BE2C (cell line): ENCODE data around the gene KAT2A.
A peak's percentile ranks its signal among the peaks of the same experiment; 100 is the strongest.

ENCODE experiments used
- DNase-seq: peaks from one replicate; pipeline ENCODE4 v3.0.0-alpha.2; 2020
- H3K27me3 ChIP-seq: fragments of 250-450 bp; sonication (Bioruptor Pico); 2 replicates; pipeline ENCODE4 v1.5.1; 2020; ENCODE audit warnings: mild to moderate bottlenecking
- H3K36me3 ChIP-seq: fragments of 250-450 bp; sonication (Bioruptor Pico); 2 replicates; pipeline ENCODE4 v1.5.1; 2020; ENCODE audit warnings: mild to moderate bottlenecking
- H3K4me1 ChIP-seq: fragments of 250-450 bp; sonication (Bioruptor Pico); 2 replicates; pipeline ENCODE4 v1.5.1; 2020
- H3K4me3 ChIP-seq: 2 replicates; pipeline ENCODE4 v1.5.1; 2011; ENCODE audit warnings: low read depth, low read length
- H3K9me3 ChIP-seq: fragments of 250-450 bp; sonication (Bioruptor Pico); 2 replicates; pipeline ENCODE4 v1.5.1; 2020
- CTCF ChIP-seq: IDR thresholded peaks from 2 replicates; pipeline ENCODE4 v1.5.1; 2012; ENCODE audit warnings: mild to moderate bottlenecking, low read depth, low read length

Gene KAT2A

GRCh38 chr17:42138749-42139492 is 17.8 kb upstream of the KAT2A start:
- no peak for TF ChIP-seq CTCF
- Histone ChIP-seq H3K9me3 (no peaks in the 10 kb centered on the region), H3K4me1 (peaks cover under 1% of the 10 kb centered on the region; the same call in 1 of the 2 replicates), H3K36me3 (peaks cover 23% of the 10 kb centered on the region), H3K27me3 (no peaks in the 10 kb centered on the region), H3K4me3 (no peak overlapping the region)
- no peak for DNase-seq

DNA sequence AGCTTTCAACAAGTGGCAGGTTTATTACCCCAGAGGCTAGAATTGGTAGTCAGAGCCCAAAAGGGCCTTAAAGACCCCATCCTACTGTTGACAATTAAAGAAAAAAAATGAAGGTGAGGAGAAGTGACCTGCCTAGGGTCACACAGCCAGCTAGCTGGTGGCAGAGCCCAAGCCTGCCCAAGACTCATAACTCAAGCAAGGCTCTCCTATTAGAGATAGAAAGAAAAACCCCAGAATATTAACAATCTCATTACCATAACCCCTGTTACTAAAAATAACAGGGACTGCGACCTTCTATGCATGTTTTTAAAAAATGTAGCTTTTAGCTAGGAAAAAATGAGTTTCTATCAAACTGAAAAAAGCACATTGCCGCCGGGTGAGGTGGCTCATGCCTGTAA is 15.5 kb upstream of the KAT2A start:
- H3K27me3 ChIP-seq, result no peaks in the 10 kb centered on the region
- DNase-seq, result no peak
- H3K4me1 ChIP-seq, result peaks cover 5% of the 10 kb centered on the region
- no peak overlapping the region for H3K4me3 ChIP-seq
- no peak for TF ChIP-seq CTCF
- H3K9me3 ChIP-seq, result no peaks in the 10 kb centered on the region
- peaks cover 18% of the 10 kb centered on the region for H3K36me3 ChIP-seq

DNA sequence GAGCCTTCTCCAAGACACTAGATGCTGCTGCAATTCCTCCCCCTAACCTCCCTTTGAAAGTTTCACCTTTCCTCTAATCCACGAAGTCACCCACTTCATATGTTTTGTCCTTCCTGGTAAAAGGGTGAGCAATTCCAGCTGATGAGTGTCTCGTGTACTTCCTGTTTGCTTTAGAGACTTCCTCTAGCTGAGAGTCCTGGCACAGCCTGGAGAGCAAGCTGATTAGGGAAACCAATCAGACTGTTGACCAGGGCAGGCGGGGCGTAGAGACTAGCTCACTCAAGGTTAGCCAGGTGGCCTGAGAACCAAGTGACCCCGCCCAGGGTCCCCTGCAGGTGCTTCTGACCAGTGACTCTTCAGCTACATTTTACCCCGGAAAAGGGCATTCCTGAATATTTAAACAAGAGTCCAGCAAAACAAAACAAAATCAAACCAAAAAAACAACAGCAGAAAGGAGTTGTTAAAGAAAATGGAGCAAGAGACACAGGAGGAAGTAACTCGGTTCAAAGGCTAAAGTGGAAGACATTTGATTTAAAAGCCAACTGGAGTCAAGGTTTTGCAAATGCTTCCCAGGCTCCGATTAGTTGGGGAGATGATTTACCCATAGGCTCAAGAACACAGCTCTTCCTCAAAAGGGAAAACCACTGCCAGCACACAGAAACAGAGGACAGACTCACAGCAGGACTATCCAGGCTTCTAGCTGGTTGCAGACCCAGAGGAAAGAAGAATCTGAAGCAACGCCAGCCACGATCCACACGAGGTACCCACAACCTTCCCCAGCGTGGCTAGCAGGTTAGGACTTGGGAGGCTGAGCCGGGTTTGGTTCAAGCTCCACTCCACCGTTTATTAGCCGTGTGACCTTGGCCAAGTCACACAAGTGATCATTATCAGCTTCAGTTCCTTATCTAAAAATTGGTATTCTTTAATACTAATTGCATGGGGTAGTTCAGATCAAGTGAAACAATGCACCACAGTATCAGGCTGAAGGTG is 14.8 kb upstream of the KAT2A start:
- Histone ChIP-seq H3K9me3 (no peaks in the 10 kb centered on the region), H3K36me3 (peaks cover 13% of the 10 kb centered on the region), H3K4me1 (peaks cover 5% of the 10 kb centered on the region), H3K27me3 (no peaks in the 10 kb centered on the region), H3K4me3 (no peak overlapping the region)
- no peak for TF ChIP-seq CTCF
- DNase-seq, result no peak

- Histone ChIP-seq H3K4me3 (no peak overlapping the region), H3K27me3 (no peaks in the 10 kb centered on the region), H3K36me3 (peaks cover 19% of the 10 kb centered on the region), H3K4me1 (peaks cover 5% of the 10 kb centered on the region), H3K9me3 (no peaks in the 10 kb centered on the region)
- no peak for TF ChIP-seq CTCF
- no peak for DNase-seq
Observed at GRCh38 chr17:42135151-42135550, 14.0 kb upstream of the KAT2A start.

GRCh38 chr17:42133461-42134041 is 12.4 kb upstream of the KAT2A start:
- Histone ChIP-seq H3K27me3 (no peaks in the 10 kb centered on the region), H3K4me3 (no peak overlapping the region), H3K9me3 (no peaks in the 10 kb centered on the region), H3K4me1 (peaks cover 5% of the 10 kb centered on the region), H3K36me3 (peaks cover 35% of the 10 kb centered on the region)
- no peak for TF ChIP-seq CTCF
- peak; percentile 82 for DNase-seq
